Left lung (tissue), 10 donors: ENCODE measurements around the gene CYREN. TPM values are rescaled to one million over a fixed set of nuclear protein-coding genes. Genes with fewer than 3 reads are reported as not detected.

Source experiments
- ATAC-seq: fragments of 200-7000 bp; cut with Tn5 transposase; one replicate; pipeline ENCODE4 v1.9.1; 2020; ENCODE audit warnings: moderate library complexity
- DNase-seq, 4 donors: peaks; one replicate each; pipeline ENCODE4 v3.0.0-alpha.2; 2013 to 2020
- H3K27ac ChIP-seq, 2 donors: fragments of 200-600 bp; sonication (generic) in 1 of 2; one replicate each; pipeline versions ENCODE4 v1.5.0 to v1.8.0; 2020 to 2021
- H3K27me3 ChIP-seq, 2 donors: fragments of 200-600 bp; sonication (generic) in 1 of 2; one replicate each; pipeline versions ENCODE4 v1.5.0 to v1.8.0; 2020 to 2021
- H3K36me3 ChIP-seq, 2 donors: fragments of 200-600 bp; sonication (generic) in 1 of 2; one replicate each; pipeline versions ENCODE4 v1.5.0 to v1.8.0; 2020 to 2021
- H3K4me1 ChIP-seq, 2 donors: fragments of 200-600 bp; one replicate each; pipeline ENCODE4 v1.8.0; 2021
- H3K4me3 ChIP-seq, 2 donors: fragments of 200-600 bp; sonication (generic) in 1 of 2; one replicate each; pipeline versions ENCODE4 v1.5.0 to v1.8.0; 2020 to 2021; ENCODE audit warnings: mild to moderate bottlenecking in 1 of 2
- H3K9me3 ChIP-seq, 2 donors: fragments of 200-600 bp; sonication (generic) in 1 of 2; one replicate each; pipeline versions ENCODE4 v1.5.0 to v1.8.0; 2020 to 2021
- CTCF ChIP-seq, 2 donors: fragments of 200-600 bp; sonication (generic) in 1 of 2; IDR thresholded peaks; one replicate each; pipeline versions ENCODE4 v1.5.0 to v1.8.0; 2021; ENCODE audit warnings: antibody characterized with exemption in 2 of 2
- intact Hi-C, 2 donors: fragments of 100-400 bp; cut with DNase I; formaldehyde crosslinking; loops; one replicate each; pipeline versions ENCODE4 v1.11.2 to v1.14.2; 2022
- polyA plus RNA-seq, 6 donors: library from polyadenylated mRNA; unstranded; fragments of 120-200 nt; gene quantifications; one replicate each; pipeline ENCODE4 v1.2.1, GENCODE V29; 2013; ENCODE audit not compliant: insufficient read length in 6 of 6
- total RNA-seq, 2 donors: library from RNA; stranded (reverse); fragmentation: NEBNext Ultra II Directional; extraction: Animal tissue kit (Norgen Biotek cat#: 25700); gene quantifications; one replicate each; pipeline ENCODE4 v1.2.1, GENCODE V29; 2021
- donor health status: DM: no; HTN: yes; CAD: no.
- donor health status: DM: no; HTN: no; CAD: no.

The CYREN gene
- total and polyA plus RNA-seq, 8 donors: 32.1 to 52.6 (median 45.4) TPM

GRCh38 chr7:135162382-135163001 is 8.0 kb downstream of the CYREN start:
- peak overlapping the region in 1 of 2 donors; percentile 87 for H3K27ac ChIP-seq
- DNase-seq: no peak
- peaks cover 0 to 44% of the 10 kb centered on the region in 2 donors for H3K36me3 ChIP-seq
- no peak for TF ChIP-seq CTCF (IDR thresholded peaks at IDR 0.05)
- H3K27me3 ChIP-seq: no peaks in the 10 kb centered on the region
- intact Hi-C loops: loop anchor here in 1 of 2 donors (10.0 kb wide), 1 partner anchor 168 kb away; no protein-coding TSS in a partner anchor
- H3K4me3 ChIP-seq: no peak overlapping the region
- H3K9me3 ChIP-seq: no peaks in the 10 kb centered on the region
- no peak for ATAC-seq
- peaks cover 26 to 84% of the 10 kb centered on the region in 2 donors for H3K4me1 ChIP-seq

GRCh38 chr7:135161669-135162068 is 8.8 kb downstream of the CYREN start:
- intact Hi-C loops: loop anchor here in 1 of 2 donors (10.0 kb wide), 1 partner anchor 167 kb away; no protein-coding TSS in a partner anchor
- no peak for TF ChIP-seq CTCF (IDR thresholded peaks at IDR 0.05)
- H3K27ac ChIP-seq: peak overlapping the region in 1 of 2 donors; percentile 87
- peaks cover 0 to 36% of the 10 kb centered on the region in 2 donors for H3K36me3 ChIP-seq
- ATAC-seq (no peak), DNase-seq (no peak)
- H3K9me3 ChIP-seq: peaks cover 0 to under 1% of the 10 kb centered on the region in 2 donors
- no peaks in the 10 kb centered on the region for H3K27me3 ChIP-seq
- peaks cover 23 to 76% of the 10 kb centered on the region in 2 donors for H3K4me1 ChIP-seq
- H3K4me3 ChIP-seq: no peak overlapping the region

DNA sequence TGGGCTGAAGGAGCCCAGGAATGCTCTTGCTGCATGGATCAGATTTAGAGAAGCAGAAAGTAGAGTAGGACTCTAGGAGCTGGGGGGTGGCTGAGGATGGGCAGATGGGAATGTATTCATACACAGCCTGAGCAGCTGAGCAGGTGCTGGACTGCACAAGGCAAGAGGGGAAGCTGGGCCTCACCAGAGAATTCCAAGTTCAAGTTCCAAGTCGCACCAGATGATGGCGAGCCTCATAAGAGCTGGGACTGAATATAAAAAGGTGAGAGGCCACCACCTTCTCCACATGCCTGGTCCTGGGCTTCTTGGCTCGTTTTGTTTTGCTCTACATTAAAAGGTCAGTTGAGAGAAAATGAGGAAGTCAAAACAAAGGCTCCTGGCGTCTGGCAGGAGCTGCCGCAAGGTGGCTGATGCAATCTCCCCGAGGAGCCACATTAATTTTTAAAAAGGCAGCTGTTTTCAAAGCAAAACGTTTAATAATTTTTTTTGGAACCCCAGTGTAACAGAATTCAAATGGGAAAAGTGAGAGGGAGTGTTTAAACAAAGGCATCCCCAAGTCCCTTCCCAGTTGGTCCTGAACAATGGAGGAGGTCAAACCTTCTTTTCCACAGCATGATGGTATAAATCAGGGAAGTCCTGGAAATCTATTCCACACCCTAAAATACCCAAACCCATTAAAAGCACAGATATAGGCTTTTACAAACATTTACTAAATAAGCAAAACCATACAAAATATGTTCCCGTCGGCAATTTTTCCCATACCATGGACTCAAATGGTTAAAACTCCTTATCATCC is 9.5 kb downstream of the CYREN start:
- H3K9me3 ChIP-seq: peaks cover 0 to 7% of the 10 kb centered on the region in 2 donors
- peak overlapping the region; percentile 69 to 87 for H3K27ac ChIP-seq
- no peak overlapping the region for H3K4me3 ChIP-seq
- peak; percentile 14 for ATAC-seq
- H3K4me1 ChIP-seq: peaks cover 23 to 70% of the 10 kb centered on the region in 2 donors
- no peaks in the 10 kb centered on the region for H3K27me3 ChIP-seq
- TF ChIP-seq CTCF (IDR thresholded peaks at IDR 0.05): no peak
- peaks cover 0 to 30% of the 10 kb centered on the region in 2 donors for H3K36me3 ChIP-seq
- intact Hi-C loops: loop anchor here in 1 of 2 donors (10.0 kb wide), 1 partner anchor 166 kb away; no protein-coding TSS in a partner anchor
- no peak for DNase-seq

- Histone ChIP-seq H3K36me3 (peaks cover 0 to 22% of the 10 kb centered on the region in 2 donors), H3K27me3 (no peaks in the 10 kb centered on the region), H3K4me1 (peaks cover 23 to 62% of the 10 kb centered on the region in 2 donors), H3K4me3 (no peak overlapping the region), H3K27ac (peak overlapping the region; percentile 69 to 87), H3K9me3 (peaks cover 0 to 15% of the 10 kb centered on the region in 2 donors)
- intact Hi-C loops: loop anchor here in 1 of 2 donors (10.0 kb wide), 1 partner anchor 165 kb away; no protein-coding TSS in a partner anchor
- ATAC-seq (peak; percentile 41), DNase-seq (no peak)
- TF ChIP-seq CTCF (IDR thresholded peaks at IDR 0.05): no peak
Measured at GRCh38 chr7:135160098-135160857, 10.2 kb downstream of the CYREN start.
